Transverse colon (tissue), 3 donors: ENCODE data around the gene NPAS3.

Source experiments
- EP300 ChIP-seq: sonication (generic); formaldehyde crosslinking; IDR thresholded peaks from one replicate; pipeline ENCODE4 v1.6.1; 2017; ENCODE audit warnings: antibody characterized with exemption, low read depth
- POLR2A ChIP-seq: fragments of 450-650 bp; IDR thresholded peaks from one replicate; pipeline ENCODE4 v1.6.1; 2016; ENCODE audit warnings: antibody characterized with exemption, mild to moderate bottlenecking, moderate library complexity
- TF ChIP-seq, protein P1 (sequence below), 5 experiments: fragments of 200-600 bp in 3 of 5; fragments of 450-650 bp in 2 of 5; sonication (generic) in 3 of 5; IDR thresholded peaks; 1 replicate in 2 of 5; 2 replicates in 3 of 5; pipeline ENCODE4 v1.5.1; 2016 to 2017; ENCODE audit warnings: antibody characterized with exemption in 5 of 5, inconsistent platforms in 3 of 5, mild to moderate bottlenecking in 2 of 5, moderate library complexity in 1 of 5

DNA sequence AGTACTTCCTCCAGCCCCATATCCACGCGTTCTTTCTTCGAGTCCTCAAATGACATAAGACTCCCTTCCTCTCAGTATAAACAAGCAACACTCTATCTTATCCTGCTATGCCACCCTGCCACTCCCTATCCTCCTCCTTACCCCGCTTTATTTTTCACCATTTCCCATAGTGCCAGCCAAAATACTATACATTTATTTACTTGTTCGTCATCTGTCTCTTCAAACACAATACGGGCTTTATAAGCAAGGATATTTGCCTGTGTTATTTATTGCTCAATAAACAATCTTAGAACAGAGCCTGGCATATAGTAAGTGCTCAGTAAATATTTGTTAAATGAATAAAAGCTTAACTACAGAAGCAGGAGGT is 567.3 kb downstream of the NPAS3 start:
- TF ChIP-seq, protein P1, sequence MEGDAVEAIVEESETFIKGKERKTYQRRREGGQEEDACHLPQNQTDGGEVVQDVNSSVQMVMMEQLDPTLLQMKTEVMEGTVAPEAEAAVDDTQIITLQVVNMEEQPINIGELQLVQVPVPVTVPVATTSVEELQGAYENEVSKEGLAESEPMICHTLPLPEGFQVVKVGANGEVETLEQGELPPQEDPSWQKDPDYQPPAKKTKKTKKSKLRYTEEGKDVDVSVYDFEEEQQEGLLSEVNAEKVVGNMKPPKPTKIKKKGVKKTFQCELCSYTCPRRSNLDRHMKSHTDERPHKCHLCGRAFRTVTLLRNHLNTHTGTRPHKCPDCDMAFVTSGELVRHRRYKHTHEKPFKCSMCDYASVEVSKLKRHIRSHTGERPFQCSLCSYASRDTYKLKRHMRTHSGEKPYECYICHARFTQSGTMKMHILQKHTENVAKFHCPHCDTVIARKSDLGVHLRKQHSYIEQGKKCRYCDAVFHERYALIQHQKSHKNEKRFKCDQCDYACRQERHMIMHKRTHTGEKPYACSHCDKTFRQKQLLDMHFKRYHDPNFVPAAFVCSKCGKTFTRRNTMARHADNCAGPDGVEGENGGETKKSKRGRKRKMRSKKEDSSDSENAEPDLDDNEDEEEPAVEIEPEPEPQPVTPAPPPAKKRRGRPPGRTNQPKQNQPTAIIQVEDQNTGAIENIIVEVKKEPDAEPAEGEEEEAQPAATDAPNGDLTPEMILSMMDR (IDR thresholded peaks at IDR 0.05) = no peak
- no peak for TF ChIP-seq EP300
- no peak for TF ChIP-seq POLR2A
